ENCODE data around the gene RAP1GAP. TPM values are rescaled to one million over a fixed set of nuclear protein-coding genes. Genes with fewer than 3 reads are reported as not detected.

The RAP1GAP gene
- total and polyA plus RNA-seq, 9 of the 15 experiments (the other 6 are each of a cell fraction or from before 2014, with no cell fraction given): 0.29 to 30.2 (median 19.2) TPM

DNA sequence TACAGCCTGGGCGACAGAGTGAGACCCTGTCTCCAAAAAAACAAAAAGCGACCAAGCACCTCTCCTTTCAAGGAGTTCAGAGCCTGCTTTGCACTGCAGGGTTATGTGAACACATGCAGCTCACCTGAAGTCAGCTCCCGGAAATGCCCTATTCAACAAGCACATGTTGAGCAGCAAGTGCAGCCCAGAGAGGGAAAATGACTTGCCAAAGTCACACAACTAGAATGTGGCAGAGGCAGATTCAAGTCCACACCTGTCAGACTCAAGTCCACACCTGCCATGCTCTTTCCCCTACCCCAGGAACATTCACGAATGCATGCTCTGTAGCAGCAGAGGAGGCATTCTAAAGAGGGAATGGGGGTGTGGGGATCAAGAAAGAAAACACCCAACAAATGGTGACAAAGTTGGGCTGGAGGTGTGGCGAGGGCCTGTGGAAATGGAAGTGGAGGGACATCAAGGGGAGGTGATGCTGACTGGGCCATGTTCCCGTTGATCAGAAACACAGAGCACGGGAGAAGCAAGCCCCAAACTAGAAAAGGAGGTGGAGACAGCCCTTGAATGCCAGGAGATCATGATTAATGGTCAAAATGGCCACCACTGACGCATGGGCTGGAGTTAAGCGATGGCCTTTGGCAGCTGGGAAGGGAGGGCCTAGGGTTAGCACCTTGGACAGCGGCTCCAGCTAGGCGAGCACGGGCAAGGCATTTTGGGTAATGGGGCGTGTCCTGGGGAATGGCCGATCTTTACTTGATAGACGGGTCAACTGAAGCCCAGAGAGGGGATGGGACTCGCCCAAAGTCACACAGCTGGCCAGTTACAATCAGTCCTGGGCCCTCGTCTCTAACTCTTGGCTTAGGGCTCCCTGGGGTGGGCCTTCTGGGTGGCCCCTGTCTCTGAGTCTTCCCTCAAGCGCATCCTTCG is 21.5 kb downstream of the RAP1GAP start (continued):
- peak; percentile 88 for TF ChIP-seq SMARCB1 (IDR thresholded peaks at IDR 0.05; ENCODE audit: insufficient read length, low read depth)
- TF ChIP-seq, protein P1, sequence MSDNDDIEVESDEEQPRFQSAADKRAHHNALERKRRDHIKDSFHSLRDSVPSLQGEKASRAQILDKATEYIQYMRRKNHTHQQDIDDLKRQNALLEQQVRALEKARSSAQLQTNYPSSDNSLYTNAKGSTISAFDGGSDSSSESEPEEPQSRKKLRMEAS (CRISPR knock-in tag; IDR thresholded peaks at IDR 0.05): peak; percentile 96
- TF ChIP-seq ZNF253 (CRISPR knock-in tag; conservative IDR thresholded peaks at IDR 0.05): no peak
- TF ChIP-seq TEAD1 (CRISPR knock-in tag; IDR thresholded peaks at IDR 0.05): peak; percentile 60 to 98; a peak in 2 of 4 replicates
- TF ChIP-seq, protein P2, sequence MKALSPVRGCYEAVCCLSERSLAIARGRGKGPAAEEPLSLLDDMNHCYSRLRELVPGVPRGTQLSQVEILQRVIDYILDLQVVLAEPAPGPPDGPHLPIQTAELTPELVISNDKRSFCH (CRISPR knock-in tag; IDR thresholded peaks at IDR 0.05): no peak
- TF ChIP-seq, protein P2 (tag; IDR thresholded peaks at IDR 0.05): 0 out of 2 replicates have a peak, but pooled peaks have one; percentile 67
- TF ChIP-seq, protein P3, sequence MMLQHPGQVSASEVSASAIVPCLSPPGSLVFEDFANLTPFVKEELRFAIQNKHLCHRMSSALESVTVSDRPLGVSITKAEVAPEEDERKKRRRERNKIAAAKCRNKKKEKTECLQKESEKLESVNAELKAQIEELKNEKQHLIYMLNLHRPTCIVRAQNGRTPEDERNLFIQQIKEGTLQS (IDR thresholded peaks at IDR 0.05): peak; percentile 54; the same call in 1 of the 2 replicates
- TF ChIP-seq, protein P3 (CRISPR knock-in tag; conservative IDR thresholded peaks at IDR 0.05): peak; percentile 96
- no peak; the same call in 1 of the 2 replicates for TF ChIP-seq MEF2D (tag; conservative IDR thresholded peaks at IDR 0.05; ENCODE audit: low read depth)
- TF ChIP-seq SRF (CRISPR knock-in tag; IDR thresholded peaks at IDR 0.05): peak in 1 of 2 experiments; percentile 90; a peak in 2 of 4 replicates
- peak; percentile 98 for TF ChIP-seq PTBP1 (IDR thresholded peaks at IDR 0.05; ENCODE audit: low read depth, low read length)
- peak in 1 of 2 experiments; percentile 91; a peak in 2 of 4 replicates for TF ChIP-seq KDM4B (IDR thresholded peaks at IDR 0.05; ENCODE audit: borderline replicate concordance in 2 of 2, low read depth in 1 of 2)
- peak; percentile 75 for TF ChIP-seq BHLHE40 (IDR thresholded peaks at IDR 0.05; ENCODE audit: low read length)
- TF ChIP-seq SMARCA4 (IDR thresholded peaks at IDR 0.05): no peak
- TF ChIP-seq ZNF766 (CRISPR knock-in tag; conservative IDR thresholded peaks at IDR 0.05): peak; percentile 97
- TF ChIP-seq, protein P4, sequence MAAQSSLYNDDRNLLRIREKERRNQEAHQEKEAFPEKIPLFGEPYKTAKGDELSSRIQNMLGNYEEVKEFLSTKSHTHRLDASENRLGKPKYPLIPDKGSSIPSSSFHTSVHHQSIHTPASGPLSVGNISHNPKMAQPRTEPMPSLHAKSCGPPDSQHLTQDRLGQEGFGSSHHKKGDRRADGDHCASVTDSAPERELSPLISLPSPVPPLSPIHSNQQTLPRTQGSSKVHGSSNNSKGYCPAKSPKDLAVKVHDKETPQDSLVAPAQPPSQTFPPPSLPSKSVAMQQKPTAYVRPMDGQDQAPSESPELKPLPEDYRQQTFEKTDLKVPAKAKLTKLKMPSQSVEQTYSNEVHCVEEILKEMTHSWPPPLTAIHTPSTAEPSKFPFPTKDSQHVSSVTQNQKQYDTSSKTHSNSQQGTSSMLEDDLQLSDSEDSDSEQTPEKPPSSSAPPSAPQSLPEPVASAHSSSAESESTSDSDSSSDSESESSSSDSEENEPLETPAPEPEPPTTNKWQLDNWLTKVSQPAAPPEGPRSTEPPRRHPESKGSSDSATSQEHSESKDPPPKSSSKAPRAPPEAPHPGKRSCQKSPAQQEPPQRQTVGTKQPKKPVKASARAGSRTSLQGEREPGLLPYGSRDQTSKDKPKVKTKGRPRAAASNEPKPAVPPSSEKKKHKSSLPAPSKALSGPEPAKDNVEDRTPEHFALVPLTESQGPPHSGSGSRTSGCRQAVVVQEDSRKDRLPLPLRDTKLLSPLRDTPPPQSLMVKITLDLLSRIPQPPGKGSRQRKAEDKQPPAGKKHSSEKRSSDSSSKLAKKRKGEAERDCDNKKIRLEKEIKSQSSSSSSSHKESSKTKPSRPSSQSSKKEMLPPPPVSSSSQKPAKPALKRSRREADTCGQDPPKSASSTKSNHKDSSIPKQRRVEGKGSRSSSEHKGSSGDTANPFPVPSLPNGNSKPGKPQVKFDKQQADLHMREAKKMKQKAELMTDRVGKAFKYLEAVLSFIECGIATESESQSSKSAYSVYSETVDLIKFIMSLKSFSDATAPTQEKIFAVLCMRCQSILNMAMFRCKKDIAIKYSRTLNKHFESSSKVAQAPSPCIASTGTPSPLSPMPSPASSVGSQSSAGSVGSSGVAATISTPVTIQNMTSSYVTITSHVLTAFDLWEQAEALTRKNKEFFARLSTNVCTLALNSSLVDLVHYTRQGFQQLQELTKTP (IDR thresholded peaks at IDR 0.05; ENCODE audit: low read depth in 1 of 2, partially characterized antibody in 2 of 2): peak; percentile 57 to 99
- peak in 1 of 2 experiments; percentile 85; a peak in 1 of 4 replicates for TF ChIP-seq ARNT (IDR thresholded peaks at IDR 0.05)
- TF ChIP-seq ETV1 (tag; conservative IDR thresholded peaks at IDR 0.05; ENCODE audit: low read depth): 0 out of 2 replicates have a peak, but pooled peaks have one; percentile 11
- TF ChIP-seq EHMT2 (IDR thresholded peaks at IDR 0.05): peak; percentile 100
- peak; percentile 86 for TF ChIP-seq CXXC5 (CRISPR knock-in tag; IDR thresholded peaks at IDR 0.05)

Data from K562 (cell line).